Peyer's patch (tissue), 4 donors: Measurements from ENCODE around the gene FLT3LG. TPM values are rescaled to one million over a fixed set of nuclear protein-coding genes. Genes with fewer than 3 reads are reported as not detected.
A peak's percentile ranks its signal among the peaks of the same experiment; 100 is the strongest.

Source experiments
- DNase-seq, 3 donors: peaks; one replicate each; pipeline ENCODE4 v3.0.0-alpha.2; 2017 to 2019
- H3K27ac ChIP-seq, 4 donors: fragments of 200-600 bp; sonication (generic); one replicate each; pipeline ENCODE4 v1.5.1; 2016 to 2019
- H3K27me3 ChIP-seq, 2 donors: fragments of 200-600 bp; sonication (generic); one replicate each; pipeline ENCODE4 v1.5.1; 2019
- H3K36me3 ChIP-seq, 3 donors: fragments of 200-600 bp; sonication (generic); one replicate each; pipeline ENCODE4 v1.5.1; 2016 to 2019
- H3K4me1 ChIP-seq, 4 donors: fragments of 200-600 bp; sonication (generic); one replicate each; pipeline ENCODE4 v1.5.1; 2016 to 2019
- H3K4me3 ChIP-seq, 4 donors: fragments of 200-600 bp; sonication (generic); 1 replicate in 3 of 4; 2 replicates in 1 of 4; pipeline ENCODE4 v1.5.1; 2016 to 2019; ENCODE audit warnings: mild to moderate bottlenecking in 1 of 4
- H3K9me3 ChIP-seq, 4 donors: fragments of 200-600 bp; sonication (generic); one replicate each; pipeline ENCODE4 v1.5.1; 2016 to 2019; ENCODE audit warnings: mild to moderate bottlenecking in 1 of 4
- CTCF ChIP-seq, 6 experiments: fragments of 450-650 bp in 4 of 6; fragments of 200-600 bp in 2 of 6; sonication (generic) in 1 of 6; IDR thresholded peaks; one replicate each; pipeline ENCODE4 v1.5.1; 2017 to 2019; ENCODE audit warnings: antibody characterized with exemption in 6 of 6, mild to moderate bottlenecking in 3 of 6, moderate library complexity in 1 of 6
- POLR2A ChIP-seq, 2 donors: fragments of 450-650 bp; IDR thresholded peaks; one replicate each; pipeline ENCODE4 v1.5.1; 2017; ENCODE audit warnings: antibody characterized with exemption in 2 of 2, mild to moderate bottlenecking in 2 of 2, moderate library complexity in 2 of 2
- total RNA-seq, 4 donors: library from RNA; depleted of rRNA; stranded (reverse); fragments of >200 nt; gene quantifications; one replicate each; pipeline ENCODE4 v1.1.0, GENCODE V29; 2016

The FLT3LG gene
- total RNA-seq, result 10 to 100 TPM in 1 of 4 donors, 1 to 10 TPM in 3; 2.8 to 22.3 (median 5.0) TPM

GRCh38 chr19:49473868-49474541, at the start of gene FLT3LG:
TSS of gene FLT3LG (plus strand) at chr19:49474215. CDS start at chr19:49474640, 425 bp downstream.
- no peaks in the 10 kb centered on the region for H3K9me3 ChIP-seq
- H3K27ac ChIP-seq, result peak within 1 kb of the TSS; percentile 81 to 91 (median 86)
- H3K4me3 ChIP-seq, result peak within 1 kb of the TSS; percentile 62 to 80 (median 65)
- TF ChIP-seq CTCF (IDR thresholded peaks at IDR 0.05) (peak; percentile 95 to 100 (median 98)), POLR2A (IDR thresholded peaks at IDR 0.05) (no peak)
- peaks cover 0 to 28% (median 24%) of the 10 kb centered on the region in 4 donors for H3K4me1 ChIP-seq
- no peaks in the 10 kb centered on the region for H3K36me3 ChIP-seq
- H3K27me3 ChIP-seq, result no peaks in the 10 kb centered on the region
- DNase-seq, result peak; percentile 81 to 91 (median 85)

GRCh38 chr19:49425178-49425577, 48.8 kb upstream of the FLT3LG start, which contains the start of gene GFY:
TSS of gene GFY (plus strand) at chr19:49425388. CDS start at chr19:49426431, 1,043 bp downstream.
- Histone ChIP-seq H3K9me3 (no peaks in the 10 kb centered on the region), H3K27me3 (peaks cover 0 to 74% of the 10 kb centered on the region in 2 donors), H3K4me1 (peaks cover 3 to 32% (median 21%) of the 10 kb centered on the region in 4 donors), H3K4me3 (no peak within 1 kb of the TSS), H3K36me3 (no peaks in the 10 kb centered on the region), H3K27ac (no peak within 1 kb of the TSS)
- no peak for DNase-seq
- no peak for TF ChIP-seq CTCF (IDR thresholded peaks at IDR 0.05)

GRCh38 chr19:49425922-49426592, 48.0 kb upstream of the FLT3LG start:
- TF ChIP-seq POLR2A (IDR thresholded peaks at IDR 0.05), result no peak
- no peak for TF ChIP-seq CTCF (IDR thresholded peaks at IDR 0.05)
- DNase-seq, result no peak

GRCh38 chr19:49427339-49427738, 46.7 kb upstream of the FLT3LG start:
- H3K9me3 ChIP-seq, result no peaks in the 10 kb centered on the region
- H3K27me3 ChIP-seq, result peaks cover 0 to 73% of the 10 kb centered on the region in 2 donors
- H3K27ac ChIP-seq, result no peak overlapping the region
- H3K36me3 ChIP-seq, result no peaks in the 10 kb centered on the region
- no peak overlapping the region for H3K4me3 ChIP-seq
- no peak for DNase-seq
- peaks cover 0 to 23% (median 17%) of the 10 kb centered on the region in 4 donors for H3K4me1 ChIP-seq
- TF ChIP-seq CTCF (IDR thresholded peaks at IDR 0.05) (no peak), POLR2A (IDR thresholded peaks at IDR 0.05) (no peak)

More at GRCh38 chr19:49425922-49426592, 48.0 kb upstream of the FLT3LG start:
- Histone ChIP-seq H3K27ac (no peak overlapping the region), H3K4me3 (no peak overlapping the region), H3K36me3 (no peaks in the 10 kb centered on the region), H3K9me3 (no peaks in the 10 kb centered on the region), H3K27me3 (peaks cover 0 to 73% of the 10 kb centered on the region in 2 donors), H3K4me1 (peaks cover 3 to 30% (median 21%) of the 10 kb centered on the region in 4 donors)

GRCh38 chr19:49427855-49428546, 46.0 kb upstream of the FLT3LG start:
- Histone ChIP-seq H3K4me1 (peaks cover 0 to 17% (median 11%) of the 10 kb centered on the region in 4 donors), H3K27me3 (peaks cover 0 to 73% of the 10 kb centered on the region in 2 donors), H3K36me3 (no peaks in the 10 kb centered on the region), H3K27ac (no peak overlapping the region), H3K9me3 (no peaks in the 10 kb centered on the region), H3K4me3 (peak overlapping the region in 2 of 4 donors; percentile 25 to 27)
- DNase-seq, result peak in 1 of 3 donors; percentile 44
- TF ChIP-seq CTCF (IDR thresholded peaks at IDR 0.05), result no peak
- TF ChIP-seq POLR2A (IDR thresholded peaks at IDR 0.05), result no peak
